WI38 (cell line): ENCODE measurements around the gene TMEFF1.

ENCODE experiments used
- H3K4me3 ChIP-seq: 2 replicates; pipeline ENCODE4 v1.5.1; 2011; ENCODE audit warnings: low read depth, mild to moderate bottlenecking, control low read depth, low read length
- TF ChIP-seq, protein P1 (sequence below): IDR thresholded peaks from 2 replicates; pipeline ENCODE4 v1.5.1; 2012; ENCODE audit warnings: low read depth, mild to moderate bottlenecking, control low read depth, low read length

Gene TMEFF1

DNA sequence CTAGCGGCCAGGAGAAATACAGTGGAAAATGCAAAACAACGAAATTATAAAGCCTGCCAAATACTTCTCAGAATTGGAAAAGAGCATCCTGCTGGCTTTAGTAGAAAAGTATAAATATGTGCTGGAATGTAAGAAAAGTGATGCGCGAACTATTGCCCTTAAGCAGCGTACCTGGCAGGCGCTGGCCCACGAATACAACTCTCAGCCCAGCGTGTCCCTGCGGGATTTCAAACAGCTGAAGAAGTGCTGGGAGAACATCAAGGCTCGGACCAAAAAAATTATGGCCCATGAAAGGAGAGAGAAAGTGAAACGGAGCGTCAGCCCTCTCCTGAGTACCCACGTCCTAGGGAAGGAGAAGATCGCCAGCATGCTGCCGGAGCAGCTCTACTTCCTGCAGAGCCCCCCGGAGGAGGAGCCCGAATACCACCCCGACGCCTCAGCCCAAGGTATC, 31.0 kb upstream of the TMEFF1 start:
- TF ChIP-seq, protein P1, sequence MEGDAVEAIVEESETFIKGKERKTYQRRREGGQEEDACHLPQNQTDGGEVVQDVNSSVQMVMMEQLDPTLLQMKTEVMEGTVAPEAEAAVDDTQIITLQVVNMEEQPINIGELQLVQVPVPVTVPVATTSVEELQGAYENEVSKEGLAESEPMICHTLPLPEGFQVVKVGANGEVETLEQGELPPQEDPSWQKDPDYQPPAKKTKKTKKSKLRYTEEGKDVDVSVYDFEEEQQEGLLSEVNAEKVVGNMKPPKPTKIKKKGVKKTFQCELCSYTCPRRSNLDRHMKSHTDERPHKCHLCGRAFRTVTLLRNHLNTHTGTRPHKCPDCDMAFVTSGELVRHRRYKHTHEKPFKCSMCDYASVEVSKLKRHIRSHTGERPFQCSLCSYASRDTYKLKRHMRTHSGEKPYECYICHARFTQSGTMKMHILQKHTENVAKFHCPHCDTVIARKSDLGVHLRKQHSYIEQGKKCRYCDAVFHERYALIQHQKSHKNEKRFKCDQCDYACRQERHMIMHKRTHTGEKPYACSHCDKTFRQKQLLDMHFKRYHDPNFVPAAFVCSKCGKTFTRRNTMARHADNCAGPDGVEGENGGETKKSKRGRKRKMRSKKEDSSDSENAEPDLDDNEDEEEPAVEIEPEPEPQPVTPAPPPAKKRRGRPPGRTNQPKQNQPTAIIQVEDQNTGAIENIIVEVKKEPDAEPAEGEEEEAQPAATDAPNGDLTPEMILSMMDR = no peak

DNA sequence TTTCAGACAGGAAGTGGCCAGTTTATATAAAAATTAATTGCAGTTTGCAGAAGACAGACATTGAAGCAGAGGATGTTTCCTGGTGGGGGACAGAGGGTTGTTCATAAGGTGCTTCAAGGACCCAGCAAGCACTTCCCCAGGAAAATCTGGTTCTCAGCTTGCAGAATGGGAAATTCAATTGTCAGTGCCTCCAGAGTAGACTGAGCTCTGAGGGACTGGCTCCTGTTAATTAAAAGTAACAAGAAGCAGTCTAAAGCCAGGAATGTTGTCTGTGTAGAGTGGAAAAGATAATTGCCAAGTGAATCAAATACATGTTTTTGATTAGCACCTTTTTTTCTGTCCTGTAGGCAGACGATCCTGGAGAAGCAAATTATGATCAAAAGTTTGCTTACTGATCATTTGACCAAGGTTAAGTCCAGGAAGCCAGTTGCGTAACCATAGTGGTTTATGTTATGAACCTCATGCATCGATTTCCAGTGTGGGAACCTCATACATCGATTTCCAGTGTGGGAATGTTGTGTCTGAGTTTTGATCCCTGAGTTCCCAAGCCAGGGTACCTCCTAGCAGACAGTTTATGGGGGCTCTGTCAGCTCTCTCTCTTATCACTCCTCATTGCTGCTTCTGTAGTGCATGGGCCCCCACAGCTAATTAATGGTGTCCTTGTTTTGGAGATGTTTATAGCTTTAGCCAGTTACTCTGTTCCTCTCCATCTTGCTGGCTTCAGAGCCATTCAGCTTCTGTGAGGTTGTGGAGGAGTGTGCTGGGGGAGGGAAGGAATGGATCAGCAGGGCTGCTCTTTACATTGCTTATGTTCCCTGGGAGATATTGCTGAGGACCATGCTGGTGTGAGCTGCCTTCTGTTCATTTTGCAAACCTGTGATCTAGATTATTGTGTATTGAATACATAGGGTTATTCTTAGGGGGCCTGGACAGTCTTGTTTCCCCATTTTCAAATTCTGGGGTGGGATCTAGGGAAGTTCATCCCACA, 28.9 kb upstream of the TMEFF1 start:
- H3K4me3 ChIP-seq = no peak overlapping the region
- TF ChIP-seq, protein P1 = no peak

More for the DNA sequence above, 31.0 kb upstream of the TMEFF1 start:
- H3K4me3 ChIP-seq = no peak overlapping the region

DNA sequence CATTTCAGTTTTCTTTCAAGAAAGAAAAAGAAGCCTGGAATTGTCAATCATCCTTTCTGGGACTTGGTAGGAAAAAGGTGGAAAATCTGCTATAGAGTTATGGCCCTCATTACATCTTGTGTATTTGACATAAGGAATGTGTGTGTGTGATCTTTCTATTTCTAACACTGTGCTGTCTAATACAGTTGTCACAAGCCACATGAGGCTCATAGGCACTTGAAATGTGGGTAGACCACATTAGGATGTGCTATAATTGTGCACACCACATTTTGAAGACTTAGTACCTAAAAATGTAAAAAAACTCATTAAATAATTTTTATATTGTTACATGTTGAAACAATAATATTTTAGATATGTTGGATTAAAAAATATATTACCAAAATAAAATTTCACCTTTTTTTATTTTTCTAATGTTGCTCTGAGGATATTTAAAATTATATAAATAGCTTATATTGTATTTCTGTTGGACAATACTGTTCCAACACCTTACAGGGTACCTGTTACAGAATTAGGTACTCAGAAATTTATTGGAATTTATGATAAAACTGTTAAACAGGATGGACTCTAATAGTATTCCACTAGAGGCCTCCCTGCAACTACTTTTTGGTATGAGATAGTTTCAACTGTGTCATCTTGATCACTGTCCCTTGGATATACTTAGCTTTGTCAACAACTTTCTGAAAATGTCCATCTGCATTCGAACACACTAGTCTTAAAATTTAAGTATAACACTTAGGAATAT, 27.6 kb upstream of the TMEFF1 start:
- no peak overlapping the region for H3K4me3 ChIP-seq
- TF ChIP-seq, protein P1 = no peak

DNA sequence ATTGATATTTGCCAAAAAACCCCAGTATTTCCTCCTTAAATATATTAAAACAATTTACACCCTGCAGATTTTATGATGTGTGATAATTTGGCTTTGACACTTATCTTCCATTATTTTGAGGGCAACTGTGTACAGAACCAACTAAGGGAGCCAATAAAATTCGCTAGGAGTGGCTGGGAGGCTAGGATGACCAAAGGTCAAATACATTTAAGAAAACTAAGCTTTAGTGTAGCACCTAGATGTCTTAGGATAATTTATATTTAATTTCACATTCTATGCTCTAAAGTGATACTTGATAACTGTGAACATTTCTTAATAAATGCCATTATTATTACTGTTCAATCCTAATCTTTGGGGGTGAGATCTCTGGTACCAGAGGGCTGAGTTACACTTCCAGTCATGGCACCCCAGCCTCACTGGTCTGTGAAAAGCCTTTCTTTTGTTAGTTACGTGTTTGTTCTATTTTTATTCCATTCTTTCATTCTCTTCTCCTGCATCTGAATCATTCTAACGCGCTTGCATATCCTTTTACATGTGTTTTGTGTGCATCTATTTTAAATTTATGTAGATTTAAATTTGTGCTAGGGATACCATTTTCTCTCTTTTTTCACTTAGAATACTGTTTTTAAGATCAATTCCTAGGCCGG, 26.9 kb upstream of the TMEFF1 start:
- TF ChIP-seq, protein P1 = no peak
- no peak overlapping the region for H3K4me3 ChIP-seq

DNA sequence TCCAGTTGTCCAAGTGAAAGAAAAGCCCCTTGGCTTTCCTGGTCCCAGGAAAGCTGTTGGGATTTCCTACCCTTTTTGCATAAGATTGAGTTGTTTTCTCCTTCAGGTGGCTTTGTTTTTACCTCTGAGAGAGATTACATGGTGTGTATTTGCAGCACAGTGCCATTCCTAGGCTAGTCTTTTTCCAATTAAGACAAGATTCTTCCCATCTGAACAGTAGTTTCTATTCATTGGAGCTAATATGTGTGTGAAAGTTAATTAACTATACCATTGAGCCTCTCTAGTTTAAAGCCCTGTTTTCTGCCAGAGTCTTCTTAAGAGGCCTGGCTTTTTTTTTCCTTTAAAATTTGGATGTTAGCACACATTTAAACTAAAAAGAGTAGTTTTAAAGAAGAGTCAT, 25.9 kb upstream of the TMEFF1 start:
- no peak overlapping the region for H3K4me3 ChIP-seq
- TF ChIP-seq, protein P1 = no peak

DNA sequence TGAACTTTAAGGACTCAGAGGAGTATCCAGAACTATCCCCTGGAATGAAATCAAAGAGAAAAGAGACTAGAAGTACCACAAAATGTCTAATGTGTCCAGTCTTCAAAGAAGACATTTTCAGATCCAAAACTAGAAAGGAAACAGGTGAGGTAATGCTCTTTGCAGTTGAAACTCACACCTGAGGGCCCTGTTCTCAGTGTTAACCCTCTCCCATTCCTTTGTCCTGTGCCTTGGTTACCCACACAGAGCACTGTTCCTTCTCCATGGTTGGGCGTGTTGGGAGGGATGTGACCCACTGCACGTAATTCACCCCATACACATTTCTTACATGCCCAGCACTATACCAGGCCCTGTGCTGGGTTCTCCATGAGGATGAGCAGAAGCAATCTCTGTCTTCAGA, 24.7 kb upstream of the TMEFF1 start:
- TF ChIP-seq, protein P1 = no peak

More for the DNA sequence above, 24.7 kb upstream of the TMEFF1 start:
- H3K4me3 ChIP-seq = no peak overlapping the region
